ENCODE measurements around the gene ST8SIA6. TPM values are rescaled to one million over a fixed set of nuclear protein-coding genes. Genes with fewer than 3 reads are reported as not detected.
A peak's percentile ranks its signal among the peaks of the same experiment; 100 is the strongest.

Gene ST8SIA6
- total RNA-seq, 1 experiment from 2014 or later: 0.19 TPM

DNA sequence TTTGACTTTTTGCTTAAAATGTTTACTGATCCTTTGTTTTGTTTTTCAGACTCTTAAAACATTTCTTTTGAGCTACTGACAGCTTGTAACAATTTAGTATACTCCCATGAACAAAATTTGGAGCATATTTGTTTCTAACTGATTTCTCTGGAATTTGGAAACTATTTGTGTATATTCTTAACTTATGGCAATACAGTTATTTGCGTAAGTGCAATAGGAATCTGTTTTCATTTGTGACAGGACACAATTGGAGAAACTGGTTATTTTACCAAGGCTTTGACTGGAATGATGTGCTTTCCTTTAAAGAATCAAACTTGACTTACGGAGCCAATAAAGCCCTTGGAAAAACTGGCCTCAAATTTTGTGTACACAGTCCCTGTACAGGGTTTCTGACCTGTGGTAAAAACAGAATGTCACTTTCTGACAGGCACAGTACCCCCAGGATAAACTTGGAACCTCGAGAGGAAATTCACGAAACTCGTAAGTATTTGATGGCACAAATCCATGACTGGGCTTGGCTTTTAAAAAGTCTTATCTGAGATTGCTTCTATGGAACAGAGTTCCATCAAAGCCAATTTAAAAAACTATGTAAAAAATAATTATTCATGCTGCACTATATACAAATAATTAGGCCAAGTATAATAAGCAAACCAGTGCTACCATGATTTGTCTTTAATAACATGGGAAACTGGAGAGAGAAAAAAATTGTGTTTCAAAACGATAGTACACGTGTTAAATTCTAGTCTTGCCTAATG lies 70.4 kb downstream of the ST8SIA6 start:
- Mint-ChIP-seq H3K27ac (ENCODE audit: low read depth, unreplicated experiment) (no peak overlapping the region), H3K4me1 (ENCODE audit: insufficient read depth, unreplicated experiment) (peaks cover 13% of the 10 kb centered on the region), H3K4me3 (ENCODE audit: unreplicated experiment) (no peak overlapping the region), H3K27me3 (ENCODE audit: insufficient read depth, unreplicated experiment) (no peaks in the 10 kb centered on the region), H3K36me3 (ENCODE audit: insufficient read depth, unreplicated experiment) (no peaks in the 10 kb centered on the region), H3K9me3 (ENCODE audit: unreplicated experiment) (peaks cover 6% of the 10 kb centered on the region)
- ChIA-PET POLR2A (interaction anchor here (0.7 kb wide), 2 partner anchors 35 to 53 kb away, joined by 3 to 4 read pairs; no protein-coding TSS in a partner anchor), CTCF (no interaction called here)
- TF ChIP-seq, protein P1, sequence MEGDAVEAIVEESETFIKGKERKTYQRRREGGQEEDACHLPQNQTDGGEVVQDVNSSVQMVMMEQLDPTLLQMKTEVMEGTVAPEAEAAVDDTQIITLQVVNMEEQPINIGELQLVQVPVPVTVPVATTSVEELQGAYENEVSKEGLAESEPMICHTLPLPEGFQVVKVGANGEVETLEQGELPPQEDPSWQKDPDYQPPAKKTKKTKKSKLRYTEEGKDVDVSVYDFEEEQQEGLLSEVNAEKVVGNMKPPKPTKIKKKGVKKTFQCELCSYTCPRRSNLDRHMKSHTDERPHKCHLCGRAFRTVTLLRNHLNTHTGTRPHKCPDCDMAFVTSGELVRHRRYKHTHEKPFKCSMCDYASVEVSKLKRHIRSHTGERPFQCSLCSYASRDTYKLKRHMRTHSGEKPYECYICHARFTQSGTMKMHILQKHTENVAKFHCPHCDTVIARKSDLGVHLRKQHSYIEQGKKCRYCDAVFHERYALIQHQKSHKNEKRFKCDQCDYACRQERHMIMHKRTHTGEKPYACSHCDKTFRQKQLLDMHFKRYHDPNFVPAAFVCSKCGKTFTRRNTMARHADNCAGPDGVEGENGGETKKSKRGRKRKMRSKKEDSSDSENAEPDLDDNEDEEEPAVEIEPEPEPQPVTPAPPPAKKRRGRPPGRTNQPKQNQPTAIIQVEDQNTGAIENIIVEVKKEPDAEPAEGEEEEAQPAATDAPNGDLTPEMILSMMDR (IDR thresholded peaks at IDR 0.05; ENCODE audit: unreplicated experiment): no peak
- no TSS peak for BruUV-seq (replicated peaks)
- intact Hi-C loops (cut with micrococcal nuclease): no loop called here
- no peak for DNase-seq (ENCODE audit: unreplicated experiment)

DNA sequence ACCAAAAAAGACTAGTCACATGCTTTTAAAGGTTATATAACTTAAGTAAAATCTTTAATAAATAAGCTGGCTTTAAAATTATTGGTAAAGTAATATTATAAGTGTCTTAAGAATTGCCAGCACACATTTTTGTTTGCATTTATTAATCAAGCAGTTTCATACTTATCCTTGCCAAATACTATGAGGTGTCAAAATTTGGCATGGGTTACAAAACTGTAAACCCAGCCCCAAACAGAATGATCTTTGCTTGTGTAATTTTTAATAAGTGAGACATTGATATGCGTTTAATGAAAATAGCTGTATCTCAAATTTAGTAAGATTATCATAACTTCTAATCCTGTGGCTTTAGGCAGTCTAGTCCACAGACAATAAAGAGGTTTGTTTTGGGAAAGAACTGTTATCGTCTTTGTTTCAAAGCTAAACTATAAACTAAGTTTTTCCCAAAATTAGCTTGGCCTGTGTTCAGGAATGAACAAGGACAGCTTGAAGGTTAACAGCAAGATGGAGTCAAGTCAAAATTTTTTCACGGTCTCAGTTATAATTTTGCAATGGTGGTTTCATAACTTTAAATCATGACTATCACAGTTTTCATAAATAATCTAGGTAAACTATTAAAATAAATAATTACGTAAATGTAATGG lies 72.8 kb downstream of the ST8SIA6 start:
- H3K36me3 Mint-ChIP-seq (ENCODE audit: insufficient read depth, unreplicated experiment): no peaks in the 10 kb centered on the region
- peak; percentile 19 for DNase-seq (ENCODE audit: unreplicated experiment)
- ChIA-PET POLR2A (interaction anchor here (0.7 to 1.0 kb wide), 2 partner anchors 24 to 102 kb away, joined by 3 to 4 read pairs; no protein-coding TSS in a partner anchor), CTCF (interaction anchor here (0.6 to 1.0 kb wide), 2 partner anchors 97 to 553 kb away, joined by 3 read pairs; no protein-coding TSS in a partner anchor)
- H3K4me3 Mint-ChIP-seq (ENCODE audit: unreplicated experiment): no peak overlapping the region
- no peaks in the 10 kb centered on the region for H3K27me3 Mint-ChIP-seq (ENCODE audit: insufficient read depth, unreplicated experiment)
- TF ChIP-seq, protein P1 (IDR thresholded peaks at IDR 0.05; ENCODE audit: unreplicated experiment): no peak
- intact Hi-C loops (cut with micrococcal nuclease): no loop called here
- peaks cover 6% of the 10 kb centered on the region for H3K9me3 Mint-ChIP-seq (ENCODE audit: unreplicated experiment)
- H3K4me1 Mint-ChIP-seq (ENCODE audit: insufficient read depth, unreplicated experiment): peaks cover 6% of the 10 kb centered on the region
- BruUV-seq (replicated peaks): no TSS peak
- no peak overlapping the region for H3K27ac Mint-ChIP-seq (ENCODE audit: low read depth, unreplicated experiment)

GRCh38 chr10:17380888-17381287 lies 73.5 kb downstream of the ST8SIA6 start:
- Mint-ChIP-seq H3K9me3 (ENCODE audit: unreplicated experiment) (peaks cover 6% of the 10 kb centered on the region), H3K36me3 (ENCODE audit: insufficient read depth, unreplicated experiment) (no peaks in the 10 kb centered on the region), H3K27ac (ENCODE audit: low read depth, unreplicated experiment) (no peak overlapping the region), H3K27me3 (ENCODE audit: insufficient read depth, unreplicated experiment) (no peaks in the 10 kb centered on the region), H3K4me3 (ENCODE audit: unreplicated experiment) (no peak overlapping the region), H3K4me1 (ENCODE audit: insufficient read depth, unreplicated experiment) (peaks cover 6% of the 10 kb centered on the region)
- TF ChIP-seq, protein P1 (IDR thresholded peaks at IDR 0.05; ENCODE audit: unreplicated experiment): no peak
- intact Hi-C loops (cut with micrococcal nuclease): no loop called here
- BruUV-seq (replicated peaks): no TSS peak
- POLR2A ChIA-PET: interaction anchor here (0.7 to 1.0 kb wide), 2 partner anchors 23 to 102 kb away, joined by 3 to 4 read pairs; no protein-coding TSS in a partner anchor
- CTCF ChIA-PET: interaction anchor here (2.1 kb wide), 1 partner anchor 11 kb away, joined by 4 read pairs; no protein-coding TSS in a partner anchor
- no peak for DNase-seq (ENCODE audit: unreplicated experiment)

DNA sequence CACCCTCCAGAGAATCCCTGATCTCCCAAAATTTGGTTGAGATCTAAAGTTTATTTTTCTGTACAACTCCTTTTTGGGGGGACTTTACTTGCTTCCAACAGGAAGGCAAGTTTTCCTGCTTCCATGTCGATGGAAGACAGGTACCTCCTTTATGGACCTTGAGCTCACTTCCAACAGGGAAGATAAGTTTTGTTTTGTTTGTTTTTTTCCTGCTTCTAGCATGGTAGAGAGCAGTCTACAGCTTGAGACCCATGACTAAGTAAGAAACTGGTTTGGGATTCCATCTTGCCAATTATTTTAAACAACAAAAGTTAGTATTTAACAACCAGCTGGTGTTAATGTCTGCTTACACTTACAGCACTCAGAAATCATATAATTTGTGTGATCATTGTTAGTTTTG lies 74.4 kb downstream of the ST8SIA6 start:
- no peaks in the 10 kb centered on the region for H3K36me3 Mint-ChIP-seq (ENCODE audit: insufficient read depth, unreplicated experiment)
- H3K9me3 Mint-ChIP-seq (ENCODE audit: unreplicated experiment): peaks cover 1% of the 10 kb centered on the region
- H3K4me3 Mint-ChIP-seq (ENCODE audit: unreplicated experiment): no peak overlapping the region
- no peaks in the 10 kb centered on the region for H3K27me3 Mint-ChIP-seq (ENCODE audit: insufficient read depth, unreplicated experiment)
- TF ChIP-seq, protein P1 (IDR thresholded peaks at IDR 0.05; ENCODE audit: unreplicated experiment): no peak
- ChIA-PET POLR2A (interaction anchor here (0.7 kb wide), 1 partner anchor 185 kb away, joined by 4 read pairs; no protein-coding TSS in a partner anchor), CTCF (interaction anchor here (2.1 kb wide), 1 partner anchor 10 kb away, joined by 4 read pairs; no protein-coding TSS in a partner anchor)
- intact Hi-C loops (cut with micrococcal nuclease): no loop called here
- no TSS peak for BruUV-seq (replicated peaks)
- H3K27ac Mint-ChIP-seq (ENCODE audit: low read depth, unreplicated experiment): no peak overlapping the region
- peaks cover 6% of the 10 kb centered on the region for H3K4me1 Mint-ChIP-seq (ENCODE audit: insufficient read depth, unreplicated experiment)
- DNase-seq (ENCODE audit: unreplicated experiment): no peak
